K562 (cell line): ENCODE data around the gene FAM181B. TPM values are rescaled to one million over a fixed set of nuclear protein-coding genes. Genes with fewer than 3 reads are reported as not detected.

ENCODE experiments used
- ARID2 ChIP-seq: fragments of 450-650 bp; IDR thresholded peaks from 2 replicates; pipeline ENCODE4 v1.6.1; 2017; ENCODE audit warnings: antibody characterized with exemption, mild to moderate bottlenecking
- BCL6 ChIP-seq: fragments of 250-450 bp; sonication (Bioruptor Pico); IDR thresholded peaks from 2 replicates; pipeline ENCODE4 v1.4.0; 2020
- BRF1 ChIP-seq: IDR thresholded peaks from 3 replicates; pipeline ENCODE4 v1.6.1; 2011; ENCODE audit warnings: borderline replicate concordance, mild to moderate bottlenecking; ENCODE audit not compliant: insufficient read length; ENCODE audit errors: extremely low read depth
- CBX8 ChIP-seq: fragments of 200-600 bp; sonication (generic); IDR thresholded peaks from 2 replicates; pipeline ENCODE4 v1.6.1; 2012; ENCODE audit warnings: borderline replicate concordance, mixed run types, low read depth, mild to moderate bottlenecking, moderate library complexity, mixed read lengths, low read length, control low read depth, inconsistent platforms; ENCODE audit not compliant: poor library complexity, severe bottlenecking; ENCODE audit errors: extremely low read depth
- CEBPB ChIP-seq: fragments of 450-650 bp; IDR thresholded peaks from 2 replicates; pipeline ENCODE4 v1.6.1; 2016; ENCODE audit warnings: missing genetic modification characterization, missing compliant biosample characterization
- CEBPZ ChIP-seq: fragments of 150-350 bp; IDR thresholded peaks from 2 replicates; pipeline ENCODE4 v1.6.1; 2014; ENCODE audit warnings: low read depth, mild to moderate bottlenecking, low read length, borderline replicate concordance
- FOXM1 ChIP-seq, 2 experiments: fragments of 450-650 bp in 1 of 2; sonication (generic) in 1 of 2; formaldehyde crosslinking in 1 of 2; IDR thresholded peaks; 2 replicates each; pipeline versions ENCODE4 v1.6.1 to v1.9.0; 2017 to 2022; ENCODE audit warnings: low read depth in 2 of 2, mild to moderate bottlenecking in 2 of 2, missing genetic modification reagents in 1 of 2, moderate library complexity in 1 of 2
- HNRNPUL1 ChIP-seq: fragments of 200-400 bp; formaldehyde crosslinking; IDR thresholded peaks from 2 replicates; pipeline ENCODE4 v1.6.1; 2017; ENCODE audit warnings: low read length
- KLF1 ChIP-seq: fragments of 450-650 bp; IDR thresholded peaks from 2 replicates; pipeline ENCODE4 v1.6.1; 2016; ENCODE audit warnings: missing genetic modification characterization, missing compliant biosample characterization
- MXI1 ChIP-seq: IDR thresholded peaks from 2 replicates; pipeline ENCODE4 v1.6.1; 2011; ENCODE audit warnings: low read depth, mild to moderate bottlenecking, improper control_type of control experiment, low read length
- NCOA1 ChIP-seq: fragments of 450-650 bp; IDR thresholded peaks from 2 replicates; pipeline ENCODE4 v1.6.1; 2016; ENCODE audit warnings: low read depth
- NCOR1 ChIP-seq: fragments of 450-650 bp; IDR thresholded peaks from 2 replicates; pipeline ENCODE4 v1.6.1; 2016; ENCODE audit warnings: mild to moderate bottlenecking, moderate library complexity
- RBM39 ChIP-seq: fragments of 200-400 bp; formaldehyde crosslinking; optimal IDR thresholded peaks from 2 replicates; pipeline ENCODE3; 2018; ENCODE audit warnings: low read depth, low read length
- SMARCA5 ChIP-seq: fragments of 450-650 bp; IDR thresholded peaks from 2 replicates; pipeline ENCODE4 v1.6.1; 2016
- SMARCC2 ChIP-seq: fragments of 450-650 bp; IDR thresholded peaks from 2 replicates; pipeline ENCODE4 v1.6.1; 2017; ENCODE audit warnings: antibody characterized with exemption, moderate library complexity, mild to moderate bottlenecking, low read depth
- SOX6 ChIP-seq: fragments of 450-650 bp; IDR thresholded peaks from 2 replicates; pipeline ENCODE4 v1.6.1; 2014; ENCODE audit warnings: mild to moderate bottlenecking
- SRF ChIP-seq, 2 experiments: fragments of 250-450, 450-650 bp in 1 of 2; sonication (Bioruptor Pico) in 1 of 2; sonication (generic) in 1 of 2; formaldehyde crosslinking; IDR thresholded peaks; 2 replicates each; pipeline versions ENCODE4 v1.5.0 to v1.5.1; 2020 to 2022; ENCODE audit warnings: mild to moderate bottlenecking in 1 of 2, missing genetic modification reagents in 1 of 2
- STAT5A ChIP-seq: IDR thresholded peaks from 2 replicates; pipeline ENCODE4 v1.6.1; 2012; ENCODE audit warnings: low read length, inconsistent platforms, borderline replicate concordance
- TAL1 ChIP-seq: fragments of 450-650 bp; IDR thresholded peaks from 2 replicates; pipeline ENCODE4 v1.6.1; 2016; ENCODE audit warnings: mild to moderate bottlenecking
- TCF3 ChIP-seq: sonication (generic); formaldehyde crosslinking; IDR thresholded peaks from 2 replicates; pipeline ENCODE4 v1.4.0; 2020; ENCODE audit warnings: mild to moderate bottlenecking, missing genetic modification reagents
- TEAD2 ChIP-seq: fragments of 450-650 bp; IDR thresholded peaks from 2 replicates; pipeline ENCODE4 v1.6.1; 2016; ENCODE audit warnings: missing genetic modification characterization, control low read depth, missing compliant biosample characterization
- TEAD4 ChIP-seq, 2 experiments: sonication (generic) in 1 of 2; formaldehyde crosslinking in 1 of 2; IDR thresholded peaks; 2 replicates each; pipeline versions ENCODE4 v1.6.1 to v1.8.0; 2012 to 2022; ENCODE audit warnings: borderline replicate concordance in 1 of 2, inconsistent platforms in 1 of 2, low read length in 1 of 2, mild to moderate bottlenecking in 1 of 2, missing genetic modification reagents in 1 of 2
- TRIM25 ChIP-seq: fragments of 450-650 bp; IDR thresholded peaks from 2 replicates; pipeline ENCODE4 v1.7.0; 2016; ENCODE audit warnings: borderline replicate concordance
- ZNF133 ChIP-seq: fragments of 250-450 bp; sonication (Bioruptor Pico); IDR thresholded peaks from 2 replicates; pipeline ENCODE4 v1.4.0; 2020; ENCODE audit warnings: mild to moderate bottlenecking
- ZNF165 ChIP-seq: fragments of 250-450 bp; sonication (Bioruptor Pico); IDR thresholded peaks from 2 replicates; pipeline ENCODE4 v1.4.0; 2020; ENCODE audit warnings: borderline replicate concordance
- ZNF316 ChIP-seq: fragments of 450-650 bp; IDR thresholded peaks from 2 replicates; pipeline ENCODE4 v1.6.1; 2016
- polyA plus RNA-seq, 8 experiments: library from polyadenylated mRNA; depleted of rRNA in 4 of 8; stranded (reverse) in 5 of 8; unstranded in 3 of 8; fragments of >200 nt; fragmentation: Nextera tagmentation in 2 of 8; fragmentation: Illumina TruSeq in 1 of 8; extraction: Ambion mirVana in 2 of 8; extraction: Trizol in 1 of 8; gene quantifications; 2 replicates each; pipeline versions ENCODE4 v1.2.1 to v1.2.3, GENCODE V29; 2011 to 2014; ENCODE audit warnings: inconsistent platforms in 1 of 8, missing spikeins in 1 of 8
- total RNA-seq, 7 experiments: library from RNA; depleted of rRNA in 6 of 7; stranded (reverse); fragments of >200 nt in 6 of 7; fragmentation: Illumina TruSeq in 2 of 7; extraction: Trizol in 2 of 7; gene quantifications; 2 replicates each; pipeline versions ENCODE4 v1.2.1 to v1.2.3, GENCODE V29; 2011 to 2021; ENCODE audit warnings: low replicate concordance in 1 of 7

Gene FAM181B
- total and polyA plus RNA-seq, 9 of the 15 experiments (the other 6 are each of a cell fraction or from before 2014, with no cell fraction given) = 0.01 TPM; not detected in 8

GRCh38 chr11:82782825-82783374 lies 49.2 kb upstream of the FAM181B start (continued):
- TF ChIP-seq BRF1 (no peak), TRIM25 (no peak), MXI1 (no peak), CEBPZ (no peak), HNRNPUL1 (no peak), SMARCA5 (no peak), CEBPB (peak; percentile 91), SRF (CRISPR knock-in tag; IDR thresholded peaks at IDR 0.05) (no peak), TEAD4 (IDR thresholded peaks at IDR 0.05; ENCODE audit: low read length) (peak; percentile 54), TEAD4 (CRISPR knock-in tag; IDR thresholded peaks at IDR 0.05; ENCODE audit: borderline replicate concordance) (no peak), NCOR1 (peak; percentile 37; the same call in 1 of the 2 replicates), RBM39 (no peak), SMARCC2 (peak; percentile 44; the same call in 1 of the 2 replicates), BCL6 (CRISPR knock-in tag) (no peak), ZNF316 (peak; percentile 96), TAL1 (peak; percentile 66), ZNF165 (CRISPR knock-in tag) (no peak), STAT5A (0 out of 2 replicates have a peak, but pooled peaks have one; percentile 18), ZNF133 (CRISPR knock-in tag) (no peak), CBX8 (no peak), KLF1 (tag) (no peak), FOXM1 (IDR thresholded peaks at IDR 0.05; ENCODE audit: low read depth) (0 out of 2 replicates have a peak, but pooled peaks have one; percentile 23), FOXM1 (CRISPR knock-in tag; IDR thresholded peaks at IDR 0.05; ENCODE audit: low read depth) (no peak), NCOA1 (no peak), TEAD2 (tag) (no peak), SOX6 (peak; percentile 8; the same call in 1 of the 2 replicates), TCF3 (CRISPR knock-in tag) (peak; percentile 71), ARID2 (no peak)
